CD4-positive, alpha-beta T cell treated with Interferon gamma for 1 hour (primary cell): Measurements from ENCODE around the gene FRAS1.
"Not testable (repeated sequence)": the region's sequence is repeated elsewhere in the genome, so short reads cannot be mapped to it uniquely, and the experiment has no call there.

Experiments used
- DNase-seq: peaks from one replicate; pipeline ENCODE4 v3.0.0-alpha.2; 2020

FRAS1 gene

DNA sequence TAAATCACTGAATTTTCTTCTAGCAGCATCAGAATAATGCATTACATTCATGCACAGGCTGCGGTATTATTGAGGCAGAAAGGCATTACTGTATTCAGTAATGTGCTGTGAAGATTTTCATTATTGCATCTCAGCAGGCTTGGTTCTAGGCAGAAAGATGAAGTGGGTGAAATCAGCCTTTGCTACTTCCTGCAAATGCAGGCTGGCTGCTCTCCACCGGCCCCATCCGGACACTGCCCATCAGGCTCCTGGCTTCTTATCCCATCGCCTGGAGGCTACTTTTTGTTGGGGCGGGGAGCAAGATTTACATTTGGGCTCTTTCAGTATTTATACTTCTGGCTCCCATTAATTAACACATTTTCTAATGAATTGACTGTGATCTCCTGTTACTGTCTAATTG lies 117.8 kb downstream of the FRAS1 start:
- no peak for DNase-seq

DNA sequence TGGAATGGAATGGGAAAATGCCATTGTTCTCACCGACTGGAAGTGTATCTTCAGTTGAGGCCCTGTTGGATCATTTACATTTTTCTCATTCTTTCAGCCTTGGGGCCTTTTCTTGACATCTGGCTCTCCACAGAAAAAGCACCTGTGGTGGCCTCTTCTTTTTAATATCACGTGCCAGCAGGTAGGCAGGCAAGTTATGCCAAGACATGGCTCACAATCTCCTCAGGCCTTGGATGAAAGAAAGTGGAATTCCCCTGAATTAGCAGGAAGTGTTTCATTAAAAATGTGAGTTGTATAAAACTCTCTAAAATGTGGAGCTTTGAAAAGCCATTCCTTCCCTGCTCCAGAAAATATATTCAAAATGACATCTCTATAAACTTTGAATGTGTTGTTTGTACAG lies 122.1 kb downstream of the FRAS1 start:
- DNase-seq = no peak

DNA sequence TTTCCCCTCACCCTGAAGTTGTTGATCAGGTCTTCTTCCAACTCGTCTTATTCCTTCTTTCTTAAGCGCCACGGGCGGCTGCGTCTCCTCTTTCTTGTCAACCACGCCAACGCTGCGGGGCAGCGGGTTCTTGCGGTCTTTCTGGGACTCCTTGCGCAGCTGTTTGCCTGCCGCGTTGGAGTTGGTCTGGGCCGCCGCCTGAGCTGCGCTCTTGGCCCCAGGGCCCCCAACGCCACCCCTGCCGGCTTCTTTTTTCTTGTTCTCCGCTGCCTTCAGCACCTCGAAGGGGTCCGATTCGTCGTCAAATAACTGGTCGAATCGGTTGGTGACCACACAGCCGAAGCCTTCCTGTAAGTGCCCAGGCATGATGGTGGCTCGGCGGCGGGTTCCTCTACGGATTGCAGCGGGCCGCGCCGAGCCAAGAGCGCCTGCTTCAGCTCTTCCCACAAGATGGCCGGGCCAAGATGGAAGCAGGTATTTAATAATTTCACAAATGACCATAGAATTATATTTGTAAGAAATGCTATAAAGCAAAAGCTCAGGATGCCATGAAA lies 124.6 kb downstream of the FRAS1 start:
- not testable (repeated sequence) for DNase-seq

DNA sequence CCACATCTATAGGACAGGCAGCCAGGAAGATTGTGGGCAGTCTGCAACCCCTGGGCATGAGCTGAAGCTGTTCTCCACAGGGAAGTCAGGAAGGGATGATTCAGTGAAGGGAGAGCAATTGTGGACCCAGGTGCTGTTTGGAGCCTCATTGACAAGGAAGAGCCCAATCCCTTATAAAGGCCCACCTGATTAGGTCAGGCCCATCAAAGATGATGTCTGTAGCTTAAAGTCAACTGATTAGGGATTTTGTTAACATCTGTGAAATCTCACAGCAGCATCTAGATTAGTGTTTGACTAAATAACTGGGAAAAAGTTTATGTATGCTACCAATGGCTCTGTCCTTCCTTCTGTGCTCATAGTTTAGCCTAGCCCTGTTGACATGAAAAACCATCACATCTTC lies 127.5 kb downstream of the FRAS1 start:
- DNase-seq = no peak

DNA sequence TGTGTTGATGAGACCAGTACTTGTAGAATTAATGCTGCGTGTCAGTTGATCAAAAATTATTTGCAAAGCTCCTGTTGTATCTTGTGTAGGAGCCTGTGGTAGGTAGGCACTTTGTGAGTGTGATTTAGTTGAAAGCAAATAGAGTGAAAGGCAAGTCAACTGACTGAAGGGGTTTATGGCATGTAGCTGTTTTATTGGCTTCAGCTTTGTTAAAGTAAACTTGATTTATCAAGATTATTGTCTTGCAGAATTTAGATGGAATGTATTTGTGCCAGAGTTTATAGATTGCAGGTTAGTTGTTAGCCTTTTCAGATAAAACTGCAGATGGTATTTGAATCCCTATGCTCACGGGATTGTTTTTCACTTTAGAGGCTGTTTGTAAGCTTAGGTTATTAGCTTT lies 128.0 kb downstream of the FRAS1 start:
- DNase-seq = no peak

DNA sequence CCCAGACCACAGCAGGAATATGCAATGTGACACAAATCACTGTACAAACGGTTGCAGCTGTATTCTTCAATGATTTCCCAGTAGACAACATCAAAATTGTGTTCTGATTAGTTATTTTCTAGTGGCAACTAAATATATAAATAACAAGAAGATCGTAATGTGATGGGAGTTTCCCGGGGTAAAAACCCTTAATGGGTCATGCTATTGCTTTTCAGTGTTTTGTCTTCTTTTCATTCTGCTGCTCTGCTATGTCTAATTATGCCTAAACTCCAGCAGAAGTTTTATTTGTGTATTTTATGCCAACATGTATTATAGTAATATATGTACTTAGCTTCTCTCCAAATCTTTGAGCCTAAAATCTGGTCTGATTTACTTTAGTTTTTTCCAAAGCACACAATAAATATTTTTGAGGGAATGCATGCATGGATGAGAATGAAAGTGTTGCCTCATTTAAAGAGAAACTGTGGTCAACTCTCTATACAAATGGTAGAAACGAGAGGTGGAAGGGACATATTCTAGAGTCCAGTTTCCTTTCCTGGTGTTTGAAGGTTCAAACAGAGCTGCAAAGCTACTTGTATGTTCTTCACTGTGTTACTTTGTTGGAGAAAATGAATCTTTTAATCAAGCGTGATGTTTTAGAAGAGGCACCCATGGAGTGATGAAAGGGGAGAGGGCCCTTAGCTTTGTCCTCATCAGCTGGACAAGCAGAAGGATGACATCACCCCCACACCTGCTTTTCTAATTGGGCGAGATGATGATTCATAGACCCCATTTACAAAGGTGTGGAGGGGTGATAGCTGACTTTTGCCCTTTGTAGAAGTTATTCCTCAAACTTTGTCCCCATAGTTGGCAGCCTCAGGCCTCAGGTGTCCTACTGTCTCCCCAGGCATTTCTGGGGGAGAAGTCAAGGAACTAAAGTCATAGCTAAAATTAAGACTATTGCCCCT lies 129.7 kb downstream of the FRAS1 start:
- no peak for DNase-seq

DNA sequence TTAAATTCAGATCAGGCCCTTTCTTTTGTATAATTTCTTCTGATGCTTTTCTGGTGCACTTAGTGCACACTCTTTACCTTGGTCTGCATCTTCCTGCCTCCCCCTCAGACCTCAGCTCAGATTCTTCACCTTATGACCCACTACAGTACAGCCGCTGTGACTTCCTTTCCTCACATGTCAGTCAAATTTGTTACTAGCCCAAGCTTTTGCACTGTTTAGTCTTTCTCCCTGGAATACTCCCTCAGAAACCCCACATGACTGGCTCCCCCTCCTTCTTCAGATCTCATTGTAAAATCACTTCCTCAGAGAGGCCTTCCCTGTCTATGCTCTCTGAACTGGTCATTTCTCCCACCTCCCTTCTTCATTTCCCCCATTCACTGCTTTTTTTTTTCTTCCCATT lies 132.9 kb downstream of the FRAS1 start:
- DNase-seq = no peak

DNA sequence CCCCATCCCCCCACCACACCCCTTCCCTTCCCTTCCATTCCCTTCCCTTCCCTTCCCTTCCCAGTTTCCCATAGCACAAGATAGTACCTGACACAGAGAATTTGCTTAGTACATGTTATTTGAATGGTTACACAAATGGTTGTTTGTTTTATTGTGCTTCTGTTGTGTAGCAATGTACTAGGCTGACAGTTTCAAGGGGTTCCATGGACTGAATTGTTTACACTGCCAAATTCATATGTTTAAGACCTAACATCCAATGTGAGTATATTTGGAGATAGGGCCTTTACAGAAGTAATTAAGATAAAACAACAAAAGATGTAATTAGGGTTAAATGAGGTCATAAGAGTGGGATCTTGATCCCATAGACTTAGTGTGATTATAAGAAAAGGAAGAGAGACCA lies 133.5 kb downstream of the FRAS1 start:
- no peak for DNase-seq

DNA sequence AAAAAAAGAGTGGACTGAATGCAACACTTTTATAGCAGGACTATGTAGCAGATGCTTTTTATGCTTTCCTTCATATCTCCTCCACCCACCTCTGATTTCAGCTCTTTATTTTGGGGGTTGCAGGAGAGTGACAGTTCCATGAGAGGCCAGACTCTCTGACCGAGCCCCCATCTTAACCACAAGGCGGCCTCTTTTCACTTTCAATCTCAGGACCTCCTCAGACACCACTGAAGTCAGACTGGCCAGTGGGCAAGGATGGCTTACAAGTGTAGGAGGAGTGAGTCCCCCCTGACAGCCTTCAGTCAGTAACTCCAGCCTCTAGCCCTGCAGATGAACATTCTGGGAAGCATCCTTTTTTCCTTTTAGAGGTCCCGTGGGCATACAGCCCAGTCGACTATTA lies 140.8 kb downstream of the FRAS1 start:
- no peak for DNase-seq

DNA sequence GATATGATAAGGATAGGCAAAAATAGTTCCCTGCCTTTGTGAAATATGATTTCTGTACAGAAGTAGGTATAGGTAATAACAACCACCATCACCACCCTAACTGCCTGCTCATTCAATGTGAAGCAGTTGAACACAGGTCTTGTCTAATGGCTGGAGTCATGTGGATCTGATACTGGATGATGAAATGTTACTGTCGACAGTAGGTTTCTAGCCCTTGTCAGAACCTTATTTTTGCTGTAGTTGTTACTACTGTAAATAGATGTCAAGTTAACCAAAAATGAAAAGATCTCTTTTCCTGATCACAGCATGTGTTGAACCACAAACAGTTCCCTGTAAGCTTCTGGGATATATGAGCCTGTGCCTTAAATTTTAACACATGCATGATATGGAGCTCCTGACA lies 142.9 kb downstream of the FRAS1 start:
- no peak for DNase-seq

DNA sequence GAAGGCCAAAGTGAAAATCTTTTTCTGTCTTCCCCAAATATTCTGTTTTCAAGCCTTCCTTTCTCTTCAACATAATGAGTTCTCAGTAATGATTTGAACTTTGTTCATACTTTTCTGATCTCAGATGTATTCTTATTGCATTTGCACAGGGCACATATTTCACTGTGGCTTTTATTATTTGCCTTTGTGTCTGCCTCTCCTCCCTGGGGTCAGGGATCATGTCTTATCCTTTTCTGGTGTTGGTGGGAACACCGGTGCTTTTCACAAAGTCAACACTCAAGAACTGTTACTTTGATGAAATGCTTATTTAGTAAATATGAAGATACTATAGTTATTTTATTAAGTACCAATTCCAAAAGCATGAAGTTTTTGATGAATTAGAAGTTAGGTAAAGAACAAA lies 143.8 kb downstream of the FRAS1 start:
- DNase-seq = no peak

DNA sequence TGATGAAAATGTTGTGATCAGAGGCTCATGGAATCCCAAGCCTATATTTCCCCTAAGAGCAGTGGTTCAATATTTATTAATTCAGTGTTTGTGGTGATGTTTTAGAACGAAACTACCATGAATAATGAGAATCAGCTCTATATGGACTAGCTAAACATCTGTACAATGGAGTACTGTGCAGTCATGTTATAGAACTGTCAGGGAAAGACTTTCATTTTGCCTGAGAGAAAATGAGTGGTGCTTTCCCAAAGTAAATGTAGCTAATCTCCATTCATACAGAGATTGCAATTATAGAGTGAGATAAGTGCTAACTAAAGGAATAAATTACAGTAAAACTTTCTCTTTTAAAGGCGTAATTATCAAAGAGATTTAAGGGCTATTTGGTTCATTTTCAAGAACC lies 147.1 kb downstream of the FRAS1 start:
- DNase-seq = no peak

DNA sequence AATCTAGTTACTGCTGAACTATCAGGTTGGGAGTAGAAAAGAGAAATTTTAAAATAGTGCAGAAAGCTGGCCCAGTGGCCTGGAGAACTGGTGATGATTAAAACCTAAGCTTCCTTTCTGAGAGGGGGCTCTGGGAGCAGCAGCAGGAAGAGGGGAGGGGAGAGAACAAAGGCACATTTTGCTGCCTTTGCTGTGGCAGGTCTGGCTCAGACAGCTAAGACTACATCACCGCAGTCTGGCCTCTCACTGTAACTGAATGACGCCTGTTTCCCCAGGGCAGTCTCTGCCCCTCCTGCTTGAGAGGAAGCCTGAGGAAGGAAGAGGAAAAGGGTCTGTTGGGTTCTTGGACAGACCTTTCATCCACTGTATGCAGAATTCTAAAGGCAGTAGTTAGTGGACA lies 148.5 kb downstream of the FRAS1 start:
- no peak for DNase-seq

DNA sequence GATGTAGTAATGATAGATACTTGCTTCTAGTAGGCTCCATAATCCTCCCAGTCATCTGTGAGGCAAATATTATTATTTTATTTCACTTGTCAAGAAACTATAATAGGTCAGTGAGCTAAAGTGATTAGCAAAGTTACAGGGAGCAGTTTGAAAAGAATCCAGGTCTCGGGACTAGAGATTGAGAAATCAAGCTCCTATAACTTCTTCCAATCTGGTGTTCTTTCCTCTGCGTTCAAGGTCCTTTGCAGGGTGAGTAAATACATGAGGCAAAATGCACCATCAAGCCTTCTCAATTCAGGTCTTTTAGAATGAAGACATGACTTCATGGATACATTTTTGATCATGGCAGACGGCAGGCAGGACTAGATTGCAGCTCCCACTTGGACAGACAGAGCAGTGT lies 150.4 kb downstream of the FRAS1 start:
- no peak for DNase-seq

DNA sequence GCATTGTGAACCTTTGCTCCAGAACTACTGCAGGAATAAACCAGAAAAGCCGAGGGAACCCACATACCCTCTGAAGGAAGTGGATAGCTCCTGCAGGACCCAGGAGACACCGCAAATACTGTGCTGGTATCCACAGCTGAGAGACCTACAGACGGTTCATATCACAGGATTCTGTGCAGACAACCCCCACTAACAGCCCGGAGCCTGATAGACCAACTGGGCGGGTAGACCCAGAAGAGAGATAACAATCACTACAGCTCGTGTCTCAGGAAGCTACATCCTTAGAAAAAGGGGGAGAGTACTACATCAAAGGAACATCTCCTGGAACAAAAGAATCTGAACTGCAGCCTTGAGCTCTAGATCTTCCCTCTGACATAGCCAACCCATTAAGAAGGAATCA lies 150.8 kb downstream of the FRAS1 start:
- no peak for DNase-seq

DNA sequence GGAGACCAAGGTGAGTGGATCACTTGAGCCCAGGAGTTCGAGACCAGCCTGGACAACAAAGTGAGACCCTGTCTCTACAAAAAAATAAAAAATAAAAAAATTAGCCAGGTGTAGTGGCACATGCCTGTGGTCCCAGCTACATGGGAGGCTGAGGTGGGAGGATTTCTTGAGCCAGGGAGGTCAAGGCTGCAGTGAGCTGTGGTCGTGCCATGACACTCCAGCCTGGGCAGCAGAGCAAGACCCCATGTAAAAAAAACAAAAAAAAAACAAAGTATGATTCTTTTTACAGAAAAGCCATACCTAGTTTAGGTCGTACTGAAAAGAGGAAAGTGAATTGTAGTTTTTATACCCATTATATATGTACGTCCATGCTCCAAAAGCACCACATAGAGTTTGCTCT lies 151.8 kb downstream of the FRAS1 start:
- DNase-seq = not testable (repeated sequence)

DNA sequence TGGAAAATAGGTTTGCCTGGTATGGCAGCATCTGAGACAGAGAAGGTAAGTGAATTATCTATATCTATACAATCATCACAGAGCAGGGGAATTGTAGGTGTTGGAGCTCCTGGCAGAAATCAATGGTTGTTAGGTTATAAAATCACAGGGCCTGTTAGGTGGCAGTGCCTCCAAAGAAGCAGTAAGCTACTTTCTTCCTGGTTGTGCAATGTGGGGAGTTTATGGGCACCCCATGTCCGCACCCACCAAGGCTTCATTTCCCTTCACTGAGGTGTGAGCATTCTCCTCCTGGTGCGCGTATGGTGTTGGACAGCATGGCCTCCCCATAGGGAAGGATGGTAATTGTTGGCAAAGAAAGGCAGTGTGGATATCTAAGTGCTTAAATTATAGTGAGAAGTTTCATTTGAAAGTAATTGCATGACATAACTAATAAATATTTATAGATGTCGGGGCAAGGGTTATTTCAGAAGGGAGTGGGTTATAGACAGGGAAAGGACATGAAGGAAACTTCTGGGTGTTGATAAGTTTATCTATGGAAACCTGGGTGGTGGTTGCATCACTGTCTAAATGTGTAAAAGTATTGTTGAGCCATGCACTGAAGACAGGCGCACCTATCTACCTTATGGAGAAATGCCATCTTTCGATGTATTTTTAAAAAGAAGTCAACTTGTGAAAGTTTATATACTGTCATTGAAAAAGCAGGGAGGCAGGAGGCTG lies 153.7 kb downstream of the FRAS1 start:
- DNase-seq = no peak

DNA sequence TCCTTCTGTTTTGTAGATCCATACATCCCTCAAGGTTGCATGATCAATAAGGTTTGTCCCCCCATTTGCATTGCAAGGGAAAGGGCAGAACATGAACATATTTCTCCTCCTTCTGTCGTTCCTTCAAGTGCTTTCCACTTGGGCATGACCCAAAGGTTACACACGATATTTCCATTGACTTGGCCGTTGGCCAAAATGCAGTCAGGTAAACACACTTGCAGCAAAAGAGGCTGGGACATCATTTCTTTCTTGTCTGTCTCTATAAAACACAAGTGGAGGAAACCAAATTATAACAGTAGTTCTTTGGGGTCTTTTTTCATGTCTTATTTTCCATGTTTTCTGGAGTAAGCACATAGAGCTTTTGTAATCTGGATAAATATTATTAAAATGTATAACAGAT lies 156.1 kb downstream of the FRAS1 start:
- DNase-seq = no peak

DNA sequence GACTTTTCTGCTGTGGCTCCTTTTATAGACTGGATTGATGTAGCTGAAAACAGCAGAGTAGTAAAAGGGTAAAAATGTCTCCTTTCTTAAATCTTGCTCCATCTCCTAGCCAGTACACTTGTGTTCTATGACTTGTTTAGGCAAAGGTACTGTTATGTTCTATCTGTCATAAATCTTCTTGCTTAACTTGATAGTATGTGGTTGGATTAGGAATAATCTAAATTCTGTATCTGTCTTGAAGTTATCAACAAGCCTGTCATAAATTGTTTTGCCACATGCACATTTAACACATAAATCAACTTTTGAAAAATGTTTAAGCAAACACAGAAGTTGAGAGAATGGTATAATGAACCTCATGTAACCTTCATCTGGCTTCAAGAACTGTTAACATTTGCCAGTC lies 157.0 kb downstream of the FRAS1 start:
- DNase-seq = no peak

DNA sequence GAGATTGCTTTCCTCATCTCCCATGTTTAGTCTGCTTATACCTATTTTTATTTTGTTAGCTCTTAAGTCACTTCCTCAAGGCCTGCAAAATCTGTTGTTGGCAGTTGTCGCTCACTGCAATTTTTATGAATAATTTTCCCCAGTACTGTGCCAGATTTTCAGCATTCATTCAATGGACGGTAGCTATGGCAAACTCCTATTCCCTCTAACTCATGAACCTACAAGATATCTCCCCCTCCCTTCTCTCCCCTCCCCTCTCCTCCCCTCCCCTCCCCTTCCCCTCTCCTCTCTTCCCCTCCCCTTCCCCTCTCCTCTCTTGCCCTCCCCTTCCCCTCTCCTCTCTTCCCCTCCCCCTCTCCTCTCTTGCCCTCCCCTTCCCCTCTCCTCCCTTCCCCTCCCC lies 160.4 kb downstream of the FRAS1 start:
- DNase-seq = no peak

DNA sequence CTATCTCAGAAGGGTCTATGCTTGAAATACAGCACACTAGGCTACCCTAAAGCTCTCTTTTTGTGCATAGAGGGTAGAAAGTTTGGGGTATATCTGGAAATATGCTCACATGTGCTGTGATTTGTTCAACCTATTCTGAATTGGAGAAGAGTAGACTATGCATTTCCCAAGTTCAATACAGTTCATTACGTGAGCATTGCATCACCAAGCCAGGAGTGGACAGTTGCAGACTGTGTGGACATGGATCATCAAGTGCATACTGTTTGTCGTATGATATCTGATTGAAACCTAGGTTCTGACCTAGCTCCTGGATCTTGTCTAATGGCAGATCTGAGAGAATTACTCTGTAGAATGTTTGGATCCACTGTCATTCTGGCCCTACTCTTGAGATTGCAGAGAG lies 161.1 kb downstream of the FRAS1 start:
- DNase-seq = no peak

DNA sequence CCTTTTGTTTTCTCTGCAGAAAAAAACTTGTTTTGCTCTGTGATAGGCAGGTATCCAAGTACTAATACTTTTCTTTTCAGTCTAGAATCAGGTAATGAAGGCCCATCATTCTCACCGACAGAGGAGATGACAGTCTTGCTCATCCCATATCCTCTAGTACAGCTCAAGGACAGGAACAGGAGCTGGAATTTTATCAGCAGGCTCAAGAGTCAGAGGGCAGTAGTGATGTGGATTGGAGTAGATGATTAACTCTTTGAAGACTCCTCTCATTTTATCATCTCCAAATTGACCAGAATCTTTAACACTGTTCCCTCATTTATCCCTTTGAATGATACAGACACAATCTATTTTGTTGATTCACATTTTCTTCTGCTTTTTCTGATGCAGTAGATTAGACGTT lies 162.7 kb downstream of the FRAS1 start:
- DNase-seq = no peak

DNA sequence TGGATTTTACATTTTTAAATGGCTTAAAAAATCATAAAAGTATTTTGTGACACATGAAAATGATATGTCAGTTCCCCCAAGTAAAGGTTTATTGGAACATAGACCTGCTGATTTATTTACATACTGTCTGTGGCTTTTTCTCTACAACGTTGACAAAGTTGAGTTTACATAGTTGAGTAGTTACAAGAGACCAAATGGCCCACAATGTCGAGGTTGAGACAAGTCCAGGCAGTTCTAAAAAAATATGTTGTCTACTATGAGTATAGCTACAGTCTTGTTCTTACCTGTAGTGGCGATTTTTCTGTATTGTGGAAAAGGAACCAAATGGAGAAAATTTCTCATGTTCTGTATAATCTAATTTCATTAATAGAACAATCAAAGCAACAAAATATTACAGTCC lies 163.2 kb downstream of the FRAS1 start:
- DNase-seq = no peak

DNA sequence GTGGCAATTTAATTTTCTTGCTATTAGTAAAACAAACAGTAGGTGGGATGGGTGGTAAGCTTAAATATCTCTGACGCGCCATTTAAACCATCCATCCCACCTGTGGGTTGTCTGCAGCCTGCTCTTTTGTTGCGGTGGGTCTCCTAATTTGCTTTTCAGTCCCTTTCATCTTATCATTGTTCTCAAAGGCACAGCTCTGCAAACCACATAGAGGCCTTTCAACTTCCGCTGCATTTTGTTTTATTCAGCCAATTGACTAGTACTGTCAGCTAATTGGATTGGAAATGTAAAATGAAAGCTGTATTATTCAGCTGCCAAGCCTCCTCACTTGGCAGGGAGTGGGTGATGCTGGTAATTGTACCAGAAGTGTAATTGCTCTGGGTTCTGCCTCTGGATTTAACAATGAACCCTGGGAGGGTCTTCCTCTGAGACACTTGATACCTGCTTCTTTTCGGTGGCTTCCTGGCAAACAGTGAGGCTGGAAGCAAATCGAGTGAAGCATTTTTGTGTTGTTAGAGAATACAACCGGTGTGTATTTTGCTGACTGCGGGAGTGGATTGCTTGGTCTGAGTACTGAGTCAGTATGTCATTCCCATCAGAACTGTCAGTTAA lies 165.6 kb downstream of the FRAS1 start:
- no peak for DNase-seq
